Kidney epithelial cell (primary cell): Measurements from ENCODE around the gene NTN1. TPM values are rescaled to one million over a fixed set of nuclear protein-coding genes. Genes with fewer than 3 reads are reported as not detected.
"Not testable (repeated sequence)": the region's sequence is repeated elsewhere in the genome, so short reads cannot be mapped to it uniquely, and the experiment has no call there.

Experiments
- DNase-seq: peaks from one replicate; pipeline ENCODE4 v3.0.0-alpha.2; 2010; ENCODE audit warnings: low read depth
- H3K27me3 ChIP-seq: 2 replicates; pipeline ENCODE4 v1.6.0; 2011; ENCODE audit warnings: low read length; ENCODE audit not compliant: control insufficient read depth, insufficient read depth
- H3K36me3 ChIP-seq: 2 replicates; pipeline ENCODE4 v1.5.1; 2011; ENCODE audit warnings: low read length; ENCODE audit not compliant: control insufficient read depth, insufficient read depth
- H3K4me3 ChIP-seq: 2 replicates; pipeline ENCODE4 v1.5.1; 2011; ENCODE audit warnings: low read depth, mild to moderate bottlenecking, control low read depth, low read length
- total RNA-seq: library from RNA; depleted of rRNA; stranded (reverse); fragments of >200 nt; gene quantifications from 2 replicates; pipeline ENCODE4 v1.2.3, GENCODE V29; 2015
- TF ChIP-seq, protein P1 (sequence below): IDR thresholded peaks from 2 replicates; pipeline ENCODE4 v1.5.1; 2011; ENCODE audit warnings: mild to moderate bottlenecking, moderate library complexity, low read length, control low read depth, inconsistent platforms; ENCODE audit not compliant: insufficient read depth, poor library complexity, severe bottlenecking

Gene NTN1
- total RNA-seq, 1 donor from 2014 or later: 15.2 TPM

DNA sequence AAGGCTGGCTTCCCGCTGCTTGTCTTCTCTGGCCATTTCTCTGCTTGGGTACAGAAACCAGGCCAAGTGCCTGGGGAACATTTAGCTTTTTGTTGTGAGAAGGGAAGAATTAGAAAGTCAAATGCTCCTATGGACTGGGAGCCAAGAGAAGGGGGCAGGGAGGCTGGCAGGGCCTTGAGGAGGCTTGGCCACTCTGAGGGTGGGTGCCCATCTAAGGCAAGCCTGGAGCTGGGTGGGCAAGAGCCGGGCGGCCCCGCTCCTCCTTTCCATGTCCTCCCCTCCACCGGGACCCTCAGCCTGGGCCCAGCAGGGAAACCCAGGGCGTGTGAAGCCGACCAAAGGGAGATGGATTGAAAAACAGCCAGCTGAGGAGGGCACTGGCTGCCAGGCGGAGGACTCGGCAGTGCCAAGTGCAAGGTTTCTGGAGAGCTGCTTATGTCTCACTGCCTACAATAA lies 69.4 kb downstream of the NTN1 start:
- TF ChIP-seq, protein P1, sequence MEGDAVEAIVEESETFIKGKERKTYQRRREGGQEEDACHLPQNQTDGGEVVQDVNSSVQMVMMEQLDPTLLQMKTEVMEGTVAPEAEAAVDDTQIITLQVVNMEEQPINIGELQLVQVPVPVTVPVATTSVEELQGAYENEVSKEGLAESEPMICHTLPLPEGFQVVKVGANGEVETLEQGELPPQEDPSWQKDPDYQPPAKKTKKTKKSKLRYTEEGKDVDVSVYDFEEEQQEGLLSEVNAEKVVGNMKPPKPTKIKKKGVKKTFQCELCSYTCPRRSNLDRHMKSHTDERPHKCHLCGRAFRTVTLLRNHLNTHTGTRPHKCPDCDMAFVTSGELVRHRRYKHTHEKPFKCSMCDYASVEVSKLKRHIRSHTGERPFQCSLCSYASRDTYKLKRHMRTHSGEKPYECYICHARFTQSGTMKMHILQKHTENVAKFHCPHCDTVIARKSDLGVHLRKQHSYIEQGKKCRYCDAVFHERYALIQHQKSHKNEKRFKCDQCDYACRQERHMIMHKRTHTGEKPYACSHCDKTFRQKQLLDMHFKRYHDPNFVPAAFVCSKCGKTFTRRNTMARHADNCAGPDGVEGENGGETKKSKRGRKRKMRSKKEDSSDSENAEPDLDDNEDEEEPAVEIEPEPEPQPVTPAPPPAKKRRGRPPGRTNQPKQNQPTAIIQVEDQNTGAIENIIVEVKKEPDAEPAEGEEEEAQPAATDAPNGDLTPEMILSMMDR: no peak
- Histone ChIP-seq H3K27me3 (no peaks in the 10 kb centered on the region), H3K4me3 (no peak overlapping the region), H3K36me3 (no peaks in the 10 kb centered on the region)
- DNase-seq: no peak

- DNase-seq: no peak
- Histone ChIP-seq H3K27me3 (no peaks in the 10 kb centered on the region), H3K36me3 (no peaks in the 10 kb centered on the region), H3K4me3 (no peak overlapping the region)
- TF ChIP-seq, protein P1: no peak
Observed at GRCh38 chr17:9094193-9094592, 72.9 kb downstream of the NTN1 start.

DNA sequence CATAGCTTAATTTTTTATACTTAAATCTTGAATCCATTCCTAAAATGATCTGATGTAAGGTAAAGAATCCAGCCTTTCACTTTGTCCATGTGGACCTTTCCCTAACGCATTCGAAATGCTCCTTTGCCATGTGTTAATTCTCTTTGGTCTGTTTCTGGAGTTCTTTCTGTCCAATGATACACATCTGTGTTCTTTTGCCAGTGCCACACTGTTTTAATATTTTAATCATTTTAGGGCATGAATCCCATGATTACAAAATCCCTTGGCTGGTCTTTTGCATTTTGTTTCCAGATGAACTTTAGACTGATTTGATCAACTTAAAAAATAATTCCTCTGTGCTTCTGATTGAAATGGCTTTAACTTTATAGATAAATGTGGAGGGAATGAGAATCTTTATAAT lies 74.1 kb downstream of the NTN1 start:
- Histone ChIP-seq H3K27me3 (no peaks in the 10 kb centered on the region), H3K4me3 (no peak overlapping the region), H3K36me3 (no peaks in the 10 kb centered on the region)
- no peak for DNase-seq
- TF ChIP-seq, protein P1: no peak

DNA sequence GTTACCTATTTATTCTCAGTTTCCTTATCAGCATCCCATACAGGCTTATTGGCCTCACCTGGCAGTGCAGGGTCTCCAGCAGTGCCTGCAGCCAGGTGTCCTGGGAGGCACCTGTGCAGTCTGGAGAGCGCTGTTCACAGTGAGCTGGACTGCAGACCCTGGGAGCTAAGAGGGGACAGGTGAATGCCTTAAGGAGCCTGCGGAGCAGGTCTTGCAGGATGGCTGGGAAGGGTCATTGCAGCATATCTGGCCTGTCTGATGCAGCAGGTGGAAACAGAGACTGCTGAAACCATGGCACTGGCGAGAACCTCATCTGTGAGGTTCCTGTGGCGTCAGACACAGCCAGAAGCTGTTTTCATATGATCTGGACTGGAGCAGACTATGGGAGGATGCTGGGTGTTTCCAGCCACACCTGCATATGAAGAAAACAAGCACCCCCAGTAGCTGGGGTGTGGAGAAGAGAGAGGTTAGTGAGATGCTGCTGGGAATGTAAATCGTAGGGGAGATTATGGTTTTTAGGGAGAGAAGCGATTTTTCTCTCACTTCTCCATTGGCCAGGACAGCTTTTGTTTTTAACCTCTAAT lies 77.0 kb downstream of the NTN1 start:
- no peaks in the 10 kb centered on the region for H3K27me3 ChIP-seq
- no peak overlapping the region for H3K4me3 ChIP-seq
- no peaks in the 10 kb centered on the region for H3K36me3 ChIP-seq
- no peak for DNase-seq
- TF ChIP-seq, protein P1: no peak

DNA sequence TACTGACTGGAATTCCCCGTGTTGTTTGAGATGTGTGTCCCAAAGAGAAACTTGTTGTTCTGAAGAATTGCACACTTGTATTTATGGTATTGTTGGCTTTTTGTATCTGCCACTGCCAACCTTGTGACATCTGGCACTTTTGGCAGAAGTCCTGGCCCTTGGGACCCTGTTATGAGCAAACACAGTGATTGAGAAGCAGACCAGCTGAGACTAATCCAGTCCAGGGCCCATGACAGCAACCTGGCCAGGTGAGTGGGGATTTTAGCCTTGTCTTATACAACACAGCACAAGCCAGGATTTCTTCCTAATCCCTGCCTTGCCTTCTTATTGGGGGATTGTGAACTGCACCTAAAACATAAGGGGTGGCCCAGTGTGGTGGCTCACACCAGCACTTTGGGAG lies 80.0 kb downstream of the NTN1 start:
- DNase-seq: no peak
- no peak overlapping the region for H3K4me3 ChIP-seq
- H3K36me3 ChIP-seq: no peaks in the 10 kb centered on the region
- no peaks in the 10 kb centered on the region for H3K27me3 ChIP-seq
- TF ChIP-seq, protein P1: no peak

DNA sequence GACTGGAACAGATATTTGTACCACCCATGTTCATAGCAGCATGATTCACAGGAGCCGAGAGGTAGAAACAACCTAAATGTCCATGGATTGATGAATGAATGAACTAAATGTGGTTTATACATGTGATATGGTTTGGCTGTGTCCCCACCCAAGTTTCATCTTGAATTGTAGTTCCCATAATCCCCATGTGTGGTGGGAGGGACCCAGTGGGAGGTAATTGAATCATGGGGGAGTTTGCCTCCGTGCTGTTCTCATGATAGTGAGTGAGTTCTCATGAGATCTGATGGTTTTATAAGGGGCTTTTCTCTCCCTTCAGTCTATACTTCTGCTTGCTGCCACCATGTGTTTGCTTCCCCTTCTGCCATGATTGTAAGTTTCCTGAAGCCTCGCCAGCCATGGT lies 81.9 kb downstream of the NTN1 start:
- not testable (repeated sequence) for H3K27me3 ChIP-seq, H3K36me3 ChIP-seq, DNase-seq, H3K4me3 ChIP-seq
